SW 1271 (cell line): ENCODE measurements around the gene PHKG2.

Experiments
- DNase-seq, 2 experiments: peaks; one replicate each; lab custom pipeline; 2025; lab: John Stamatoyannopoulos, UW

PHKG2 gene

DNA sequence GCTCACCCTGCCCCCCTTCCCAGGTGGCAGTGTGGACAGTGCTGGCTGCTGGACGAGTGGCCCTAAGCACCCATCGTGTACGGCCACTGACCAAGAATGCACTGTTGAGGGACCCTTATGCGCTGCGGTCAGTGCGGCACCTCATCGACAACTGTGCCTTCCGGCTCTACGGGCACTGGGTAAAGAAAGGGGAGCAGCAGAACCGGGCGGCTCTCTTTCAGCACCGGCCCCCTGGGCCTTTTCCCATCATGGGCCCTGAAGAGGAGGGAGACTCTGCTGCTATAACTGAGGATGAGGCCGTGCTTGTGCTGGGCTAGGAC, 8.5 kb downstream of the PHKG2 start:
- DNase-seq = no peak

DNA sequence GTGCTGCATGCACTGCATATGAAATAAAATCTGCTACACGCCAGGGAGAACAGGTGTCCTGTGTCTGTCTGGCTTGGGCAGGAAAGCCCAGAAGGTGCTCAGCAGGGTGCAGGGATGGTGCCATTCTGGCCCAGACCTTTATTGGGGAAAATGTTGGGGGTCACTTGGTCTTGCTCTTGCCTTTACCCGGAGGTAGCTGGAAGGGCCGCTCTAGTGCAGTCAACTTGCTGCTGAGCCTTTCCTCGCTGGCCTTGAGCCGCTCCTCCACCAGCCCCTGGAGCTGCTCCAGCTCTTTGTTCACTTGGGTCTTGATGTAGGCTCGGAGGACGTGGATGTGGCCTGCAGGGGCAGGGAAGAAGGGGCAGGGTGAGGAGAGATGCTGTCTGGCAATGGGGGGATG, 9.1 kb downstream of the PHKG2 start:
- no peak for DNase-seq

DNA sequence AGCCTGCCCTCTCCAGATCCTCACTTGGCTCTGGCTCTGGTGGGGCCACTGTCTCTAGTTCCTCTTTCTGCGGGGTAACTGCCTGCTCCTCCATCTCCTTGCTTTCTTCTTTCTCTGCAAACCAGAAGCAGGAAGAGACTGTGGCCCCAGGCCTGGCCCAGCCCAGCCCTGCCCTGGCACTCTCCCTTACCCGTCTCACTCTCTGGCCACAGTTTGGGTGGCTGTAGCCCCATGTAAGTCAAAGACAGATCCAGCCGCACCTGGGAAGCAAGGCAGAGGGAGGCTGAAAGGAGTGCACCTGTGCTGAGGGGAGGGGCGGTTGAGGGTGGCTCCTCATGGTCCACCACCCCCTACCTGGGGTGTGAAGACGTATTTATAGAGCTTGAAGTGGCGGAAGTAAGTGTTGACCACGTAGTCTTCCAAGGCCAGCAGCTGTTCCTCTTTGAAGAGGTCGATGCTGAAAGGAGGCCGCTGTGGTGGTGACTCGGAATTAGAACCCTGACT, 10.8 kb downstream of the PHKG2 start:
- DNase-seq = no peak

DNA sequence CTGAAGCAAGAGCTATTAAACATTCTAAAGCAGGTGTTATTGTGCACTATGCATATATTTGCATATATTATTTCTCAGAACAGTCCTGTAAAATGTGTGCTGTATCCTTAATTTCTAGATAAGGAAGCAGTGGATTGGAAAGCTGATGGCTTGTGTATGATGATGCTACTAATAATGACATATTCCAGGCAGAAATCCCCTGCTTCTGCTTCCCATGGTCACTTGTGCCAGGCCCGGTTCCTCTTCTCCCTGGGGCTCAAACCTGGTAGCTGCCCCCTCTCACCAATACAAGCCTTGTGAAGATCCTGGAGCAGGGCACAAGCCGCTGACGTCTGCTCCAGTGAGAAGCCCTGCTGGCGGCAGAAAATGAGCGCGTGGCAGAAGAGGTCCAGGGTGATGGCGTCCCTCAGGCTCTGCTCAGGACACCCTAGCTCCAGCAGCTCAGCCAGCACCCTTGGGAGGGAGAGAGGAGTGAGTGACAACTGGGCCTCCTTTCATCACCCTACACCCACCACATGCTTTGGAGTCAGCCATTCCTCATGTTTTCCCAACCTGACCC, 11.9 kb downstream of the PHKG2 start:
- no peak for DNase-seq

DNA sequence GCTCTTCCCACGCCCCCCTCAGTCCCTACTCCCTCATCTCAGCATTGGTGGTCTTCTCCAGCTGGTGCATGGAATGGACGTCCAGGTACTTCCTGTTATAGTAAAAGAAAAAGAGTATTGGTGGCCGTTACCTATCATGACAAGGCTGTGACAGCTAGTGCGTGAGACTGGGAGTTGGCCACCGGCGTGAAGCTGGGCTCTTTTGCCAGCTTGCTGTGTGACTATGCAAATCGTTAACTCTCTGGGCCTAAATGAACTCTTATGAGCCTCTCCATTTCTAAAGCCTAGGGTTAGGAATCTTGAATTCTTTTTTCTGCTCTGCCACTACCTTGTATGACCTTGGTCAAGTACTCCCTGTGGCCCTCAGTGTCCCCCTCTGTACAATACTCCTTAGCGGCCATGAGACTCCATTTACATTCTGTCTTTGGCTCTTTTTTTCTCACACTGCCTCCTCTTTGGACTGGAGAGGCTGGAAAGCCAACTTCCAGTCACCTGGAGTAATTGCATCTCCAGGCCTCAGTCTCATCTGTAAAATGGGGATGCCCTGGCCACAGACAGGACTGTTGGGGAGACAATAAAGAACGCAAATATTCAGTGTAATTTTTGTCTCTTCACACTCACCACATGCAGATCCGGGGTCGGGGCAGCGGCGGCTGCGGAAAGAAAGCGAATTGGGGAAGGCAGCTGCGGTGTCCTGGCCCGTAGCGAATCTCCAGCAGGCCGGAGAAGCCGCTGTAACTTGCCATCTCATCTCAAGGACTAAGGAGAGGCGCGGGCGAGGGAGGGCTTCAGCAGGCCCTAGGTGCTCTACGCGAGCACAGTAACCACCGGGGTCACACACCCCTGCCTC, 12.6 kb downstream of the PHKG2 start:
- no peak for DNase-seq

DNA sequence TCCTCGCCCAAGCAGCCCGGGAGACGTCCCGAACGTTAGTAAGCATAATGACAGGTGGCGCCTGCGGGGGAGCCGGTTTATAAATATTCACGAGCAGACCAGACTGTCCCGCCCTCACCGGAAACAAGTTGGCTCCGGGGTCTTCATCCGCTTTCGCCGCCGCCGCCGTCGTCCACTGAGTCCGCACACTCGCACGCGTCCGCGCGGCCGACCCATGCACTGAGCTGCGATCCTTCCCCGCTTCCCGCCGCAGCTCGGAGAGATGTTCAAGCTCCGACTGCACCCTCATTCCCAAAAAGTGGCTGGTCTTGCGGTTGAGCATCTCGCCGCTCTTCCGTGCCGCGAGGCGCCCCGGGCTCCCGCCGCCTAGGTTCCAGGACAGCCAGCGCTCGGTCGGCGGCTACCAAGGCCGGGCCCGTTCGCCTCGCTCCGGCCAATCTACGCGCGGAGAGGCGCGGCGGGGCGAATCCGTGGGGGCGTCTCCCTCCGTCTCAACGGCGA, 13.3 kb downstream of the PHKG2 start:
- no peak for DNase-seq

DNA sequence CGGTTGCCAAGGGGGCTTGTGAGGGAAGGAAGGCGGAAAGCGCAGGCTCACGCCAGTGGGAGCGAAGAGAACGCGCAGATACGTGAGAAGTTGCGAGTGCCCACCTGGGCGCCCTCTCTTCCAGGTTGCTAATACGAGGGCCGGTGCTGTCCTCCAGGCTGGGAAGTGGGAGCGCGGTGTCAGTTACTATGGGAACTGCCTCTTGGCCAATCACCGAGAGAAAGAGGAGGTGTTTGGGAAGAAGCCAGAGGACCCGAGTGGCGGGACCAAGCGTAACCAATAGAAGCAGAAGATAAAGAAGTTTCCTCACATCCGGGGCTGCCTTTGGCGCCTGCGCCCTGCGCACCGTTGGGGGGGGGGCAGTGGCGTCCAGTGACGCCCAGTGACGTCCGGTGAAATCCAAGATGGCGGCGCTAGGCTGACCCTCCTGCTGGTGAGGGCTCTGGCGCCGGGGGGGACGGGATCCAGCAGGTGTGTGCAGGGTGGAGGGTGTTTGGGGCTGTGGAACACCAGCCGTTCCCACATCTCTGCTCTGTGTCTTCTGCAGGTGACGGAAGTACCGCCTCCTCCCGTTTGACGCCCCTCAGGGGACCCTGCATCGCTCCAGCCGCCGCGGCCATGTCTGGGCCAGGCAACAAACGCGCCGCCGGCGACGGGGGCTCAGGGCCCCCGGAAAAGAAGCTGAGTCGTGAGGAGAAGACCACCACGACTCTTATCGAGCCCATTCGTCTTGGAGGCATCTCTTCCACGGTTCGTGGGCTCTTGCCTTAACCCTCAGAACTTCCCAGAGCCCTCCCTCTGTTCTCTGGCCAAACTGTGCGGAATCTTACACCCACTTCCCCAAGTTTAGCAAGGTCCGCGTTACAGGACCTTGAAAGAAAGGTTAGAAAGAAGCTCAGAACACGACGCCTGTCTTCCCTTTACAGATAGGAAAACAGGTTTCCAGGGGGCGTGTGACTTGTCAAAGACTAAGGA, 14.0 kb downstream of the PHKG2 start, which contains the start of the genes CFAP119 and RNF40:
TSS of gene CFAP119 (minus strand) at position 135 of the 975 bp plus-strand sequence. CDS start 314 bp downstream, outside the sequence.
TSS of gene RNF40 (plus strand) at position 395 of the 975 bp plus-strand sequence. CDS start at position 619, 224 bp downstream.
- DNase-seq = peak; percentile 89 to 98

DNA sequence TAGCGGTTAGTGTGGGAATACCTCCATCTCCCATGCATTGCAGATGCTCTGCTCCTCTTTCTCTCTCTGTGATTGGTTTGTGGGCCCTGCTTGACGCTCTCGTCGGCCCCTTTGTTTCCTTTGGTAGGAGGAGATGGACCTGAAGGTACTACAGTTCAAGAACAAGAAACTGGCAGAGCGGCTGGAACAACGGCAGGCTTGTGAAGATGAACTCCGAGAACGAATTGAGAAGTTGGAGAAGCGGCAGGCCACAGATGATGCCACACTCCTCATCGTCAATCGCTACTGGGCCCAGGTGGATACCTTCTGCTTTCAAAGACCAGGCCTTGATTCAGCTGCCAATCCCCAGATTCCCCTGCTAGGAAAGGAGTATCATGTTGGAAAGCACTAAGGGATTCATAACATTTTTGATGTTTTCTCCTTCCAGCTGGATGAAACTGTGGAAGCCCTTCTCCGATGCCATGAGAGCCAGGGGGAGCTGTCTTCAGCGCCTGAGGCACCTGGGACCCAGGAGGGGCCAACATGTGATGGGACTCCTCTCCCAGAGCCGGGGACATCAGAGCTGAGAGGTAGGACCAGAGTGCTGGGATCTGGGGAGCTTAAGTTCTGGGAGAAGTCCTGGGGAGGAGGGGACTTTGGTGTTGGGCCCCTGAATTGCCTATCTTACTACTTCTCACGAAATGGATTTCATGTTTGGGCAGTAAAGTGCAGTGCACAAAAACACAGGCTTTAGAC, 14.9 kb downstream of the PHKG2 start:
- no peak for DNase-seq

DNA sequence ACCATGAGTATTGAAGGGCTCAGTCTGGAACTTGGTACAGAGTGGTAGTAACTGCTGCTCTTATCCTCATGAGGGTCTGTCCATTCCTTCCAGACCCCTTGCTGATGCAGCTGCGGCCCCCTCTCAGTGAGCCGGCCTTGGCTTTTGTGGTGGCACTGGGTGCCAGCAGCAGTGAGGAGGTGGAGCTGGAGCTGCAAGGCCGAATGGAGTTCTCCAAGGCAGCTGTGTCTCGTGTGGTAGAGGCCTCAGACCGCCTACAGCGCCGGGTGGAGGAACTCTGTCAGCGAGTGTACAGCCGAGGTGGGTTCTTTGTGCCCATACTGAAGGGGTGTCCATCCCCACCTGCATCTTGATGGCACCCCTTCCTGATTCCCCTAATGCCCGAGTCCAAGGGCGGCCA, 15.9 kb downstream of the PHKG2 start:
- DNase-seq = no peak

DNA sequence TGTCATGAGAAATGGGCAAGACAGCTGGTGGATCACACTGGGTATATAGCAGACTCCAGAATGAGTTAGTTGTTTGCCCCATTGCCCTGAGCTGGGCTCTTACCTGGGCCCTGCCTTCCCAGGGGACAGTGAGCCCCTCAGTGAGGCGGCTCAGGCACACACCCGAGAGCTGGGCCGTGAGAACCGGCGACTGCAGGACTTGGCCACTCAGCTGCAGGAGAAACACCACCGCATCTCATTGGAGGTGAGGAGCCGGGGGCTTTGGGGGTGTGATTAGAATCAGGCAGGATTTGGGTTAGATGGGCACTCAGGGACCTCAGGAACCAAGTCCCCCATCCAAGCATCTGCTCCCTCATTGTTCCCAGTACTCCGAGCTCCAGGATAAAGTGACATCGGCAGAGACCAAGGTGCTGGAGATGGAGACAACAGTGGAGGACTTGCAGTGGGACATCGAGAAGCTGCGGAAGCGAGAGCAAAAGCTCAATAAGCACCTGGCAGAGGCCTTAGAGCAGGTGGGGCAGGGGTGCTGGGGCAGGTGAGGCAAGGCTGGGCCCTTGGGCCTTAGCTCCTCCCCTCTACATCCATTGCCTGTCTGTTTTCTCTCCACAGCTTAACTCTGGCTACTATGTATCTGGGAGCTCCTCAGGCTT, 16.7 kb downstream of the PHKG2 start:
- DNase-seq = no peak

DNA sequence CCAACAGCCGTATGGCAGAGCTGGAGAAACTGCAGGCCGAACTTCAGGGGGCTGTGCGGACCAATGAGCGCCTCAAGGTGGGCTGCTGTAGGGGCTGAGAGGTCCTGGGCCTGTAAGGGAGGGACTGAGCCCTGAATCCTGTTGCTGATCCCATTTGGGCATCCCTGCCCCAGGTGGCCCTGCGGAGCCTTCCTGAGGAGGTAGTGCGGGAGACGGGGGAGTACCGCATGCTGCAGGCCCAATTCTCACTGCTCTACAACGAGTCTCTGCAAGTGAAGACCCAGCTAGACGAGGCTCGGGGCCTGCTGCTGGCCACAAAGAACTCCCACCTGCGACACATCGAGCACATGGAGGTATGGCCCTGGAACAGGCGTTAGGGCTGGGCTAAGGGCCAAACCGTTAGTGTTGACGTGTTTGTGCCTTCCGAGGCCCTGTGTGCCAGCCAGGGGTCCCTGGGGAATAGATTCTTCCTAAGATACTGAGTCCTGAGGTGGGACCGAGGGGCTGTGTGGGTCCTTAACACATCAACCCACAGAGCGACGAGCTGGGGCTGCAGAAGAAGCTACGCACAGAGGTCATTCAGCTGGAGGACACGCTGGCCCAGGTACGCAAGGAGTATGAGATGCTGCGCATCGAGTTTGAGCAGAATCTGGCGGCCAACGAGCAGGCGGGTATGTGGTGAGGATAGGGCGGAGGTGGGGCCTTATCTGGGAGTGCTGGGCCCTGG, 18.1 kb downstream of the PHKG2 start:
- DNase-seq = no peak

DNA sequence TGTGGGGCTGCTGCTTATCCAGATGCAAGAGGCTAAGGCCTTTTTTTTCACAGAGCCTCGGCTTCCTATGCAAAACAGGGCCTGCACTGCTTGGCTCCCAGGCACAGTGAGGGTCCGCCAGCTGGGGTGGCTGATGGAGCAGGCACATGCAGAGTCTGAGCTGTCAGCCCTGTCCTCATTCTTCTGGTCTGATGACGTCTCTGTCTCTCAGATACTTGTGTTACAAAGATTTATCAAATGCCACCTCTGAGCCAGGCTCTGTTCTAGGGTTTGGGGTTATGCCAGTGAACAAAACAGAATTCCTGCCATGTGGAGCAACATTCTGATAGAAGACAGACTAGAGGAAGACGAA, 18.7 kb downstream of the PHKG2 start:
- no peak for DNase-seq

DNA sequence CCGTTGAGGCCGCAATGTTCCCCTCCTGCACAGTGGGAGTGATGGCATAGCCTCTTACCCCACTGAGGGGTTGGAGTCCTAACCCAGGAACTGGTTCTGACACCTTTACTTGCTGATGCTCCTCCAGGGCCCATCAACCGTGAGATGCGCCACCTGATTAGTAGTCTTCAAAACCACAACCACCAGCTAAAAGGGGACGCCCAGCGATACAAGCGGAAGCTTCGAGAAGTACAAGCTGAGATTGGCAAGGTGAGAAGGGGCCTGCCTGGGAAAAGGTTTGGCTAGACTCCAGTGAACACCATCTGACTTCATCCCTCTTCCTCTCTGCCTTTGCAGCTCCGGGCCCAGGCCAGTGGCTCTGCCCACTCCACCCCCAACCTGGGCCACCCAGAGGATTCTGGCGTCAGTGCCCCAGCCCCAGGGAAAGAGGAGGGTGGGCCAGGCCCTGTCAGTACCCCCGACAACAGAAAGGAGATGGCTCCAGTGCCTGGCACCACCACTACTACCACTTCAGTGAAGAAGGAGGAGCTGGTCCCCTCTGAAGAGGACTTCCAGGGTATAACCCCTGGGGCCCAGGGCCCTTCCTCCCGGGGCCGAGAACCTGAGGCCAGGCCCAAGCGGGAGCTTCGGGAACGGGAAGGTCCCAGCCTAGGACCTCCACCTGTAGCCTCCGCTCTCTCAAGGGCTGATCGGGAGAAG, 19.7 kb downstream of the PHKG2 start:
- DNase-seq = no peak

DNA sequence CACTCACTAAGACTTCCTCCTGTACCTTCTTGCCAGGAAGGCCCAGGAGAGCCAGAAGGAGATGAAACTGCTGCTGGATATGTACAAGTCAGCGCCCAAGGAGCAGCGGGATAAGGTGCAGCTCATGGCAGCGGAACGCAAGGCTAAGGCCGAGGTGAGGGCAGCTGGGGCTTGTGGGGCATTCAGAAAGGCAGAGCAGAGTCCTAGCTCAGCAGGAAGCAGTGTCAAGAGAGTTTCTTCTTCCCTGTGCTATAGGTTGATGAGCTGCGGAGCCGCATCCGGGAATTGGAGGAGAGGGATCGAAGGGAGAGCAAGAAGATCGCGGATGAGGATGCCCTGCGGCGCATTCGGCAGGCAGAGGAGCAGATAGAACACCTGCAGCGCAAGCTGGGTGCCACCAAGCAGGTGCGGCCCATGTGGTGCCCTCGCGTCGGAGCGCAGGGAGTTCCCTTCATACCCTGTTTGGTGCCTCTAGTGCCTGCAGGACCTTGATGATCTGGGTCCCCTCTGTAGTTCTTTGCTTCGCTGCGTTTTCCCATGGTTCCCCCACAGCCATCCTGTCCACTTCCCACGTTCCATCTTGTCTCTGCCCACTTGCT, 20.5 kb downstream of the PHKG2 start:
- DNase-seq = no peak

DNA sequence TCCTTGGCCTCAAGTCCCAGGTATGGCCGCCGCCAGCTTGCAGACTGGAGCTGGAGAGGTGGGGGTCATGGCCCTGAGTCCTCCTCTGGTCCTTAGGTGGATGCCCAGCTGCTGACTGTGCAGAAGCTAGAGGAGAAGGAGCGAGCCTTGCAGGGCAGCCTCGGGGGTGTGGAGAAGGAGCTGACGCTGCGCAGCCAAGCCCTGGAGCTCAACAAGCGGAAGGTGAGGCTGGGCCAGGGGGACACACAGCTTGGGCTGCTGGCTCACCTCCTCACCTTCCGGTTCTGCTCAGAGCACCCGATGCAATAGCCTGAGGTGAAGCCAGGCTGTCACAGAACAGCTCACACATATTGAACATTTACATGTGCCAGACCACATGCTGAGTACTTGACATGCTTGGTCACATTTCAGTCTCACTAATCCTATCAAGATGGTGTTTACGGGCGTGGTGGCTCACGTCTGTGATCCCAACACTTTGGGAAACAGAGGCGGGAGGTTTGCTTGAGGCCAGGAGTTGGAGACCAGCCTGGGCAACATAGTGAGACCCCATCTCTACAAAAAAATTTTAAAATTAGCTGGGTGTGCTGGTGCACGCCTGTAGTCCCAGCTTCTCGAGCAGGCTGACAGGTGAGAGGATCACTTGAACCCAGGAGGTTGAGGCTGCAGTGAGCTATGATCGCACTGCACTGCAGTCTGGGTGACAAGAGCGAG, 21.3 kb downstream of the PHKG2 start:
- no peak for DNase-seq

DNA sequence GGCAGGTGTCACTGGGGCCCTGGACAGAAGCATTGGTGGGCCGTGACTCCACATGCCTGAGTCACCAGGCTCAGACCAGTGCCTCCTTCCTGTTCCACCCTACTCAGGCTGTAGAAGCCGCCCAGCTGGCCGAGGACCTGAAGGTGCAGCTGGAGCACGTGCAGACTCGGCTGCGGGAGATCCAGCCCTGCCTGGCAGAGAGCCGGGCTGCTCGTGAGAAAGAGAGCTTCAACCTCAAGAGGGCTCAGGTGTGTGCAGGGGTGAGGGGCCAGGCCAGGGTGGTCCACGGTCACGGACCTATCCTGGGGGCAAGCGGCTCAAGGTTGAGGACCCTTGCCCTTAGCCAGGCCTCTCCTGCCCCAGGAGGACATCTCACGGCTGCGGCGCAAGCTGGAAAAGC, 23.5 kb downstream of the PHKG2 start:
- DNase-seq = no peak

DNA sequence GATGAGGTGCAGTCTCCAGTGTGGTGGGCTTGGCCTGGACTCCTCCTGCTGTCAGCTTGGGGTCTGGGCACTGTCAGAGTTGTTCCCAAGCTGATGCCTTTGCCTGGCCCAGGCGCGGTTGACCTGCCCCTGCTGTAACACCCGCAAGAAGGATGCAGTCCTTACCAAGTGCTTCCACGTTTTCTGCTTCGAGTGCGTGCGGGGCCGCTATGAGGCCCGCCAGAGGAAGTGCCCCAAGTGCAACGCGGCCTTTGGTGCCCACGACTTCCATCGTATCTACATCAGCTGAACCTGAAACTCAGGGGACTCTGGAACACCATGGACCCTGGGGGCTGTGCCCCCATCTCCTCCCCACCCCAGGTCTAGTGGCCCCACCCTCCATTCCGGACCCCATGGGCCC, 25.6 kb downstream of the PHKG2 start:
- no peak for DNase-seq

DNA sequence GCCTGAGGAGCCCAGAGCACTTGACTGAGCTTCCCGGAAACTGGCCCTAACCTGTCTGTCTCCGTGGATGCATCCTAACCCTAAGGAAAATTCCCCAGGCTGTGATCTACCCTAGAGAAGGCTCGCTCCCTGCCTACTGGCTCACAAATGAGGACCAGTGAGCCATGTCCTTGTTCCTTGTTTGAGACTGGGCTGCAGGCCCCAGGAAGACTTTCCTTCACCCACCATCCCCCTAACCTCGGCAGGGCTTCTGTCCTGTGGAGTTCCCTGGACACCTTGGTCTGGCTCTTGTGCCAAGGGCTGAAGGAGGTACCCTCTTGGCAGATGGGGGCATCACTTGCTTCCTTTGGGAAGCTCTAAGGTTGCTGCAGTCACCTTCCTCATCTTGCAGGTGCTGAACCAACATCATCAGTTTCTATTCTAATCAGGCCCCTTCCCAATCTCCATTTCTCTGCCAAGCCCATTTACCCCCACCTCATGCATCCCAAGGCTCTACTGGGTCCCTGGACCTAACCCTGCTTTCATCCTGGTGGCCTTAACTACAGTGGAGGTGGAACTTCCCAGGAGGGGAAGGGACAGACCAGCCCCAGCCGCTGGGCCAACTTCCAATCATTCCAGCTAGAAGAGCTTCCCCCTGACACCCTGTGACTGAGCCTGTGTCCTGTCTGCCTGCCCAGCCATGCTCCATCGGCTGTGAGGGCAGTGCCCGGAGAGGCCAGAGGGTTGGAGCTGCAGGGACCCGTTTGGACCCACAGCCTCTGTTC, 26.3 kb downstream of the PHKG2 start:
- DNase-seq = no peak
